Measurements from ENCODE around the gene DRP2. TPM values are rescaled to one million over a fixed set of nuclear protein-coding genes. Genes with fewer than 3 reads are reported as not detected.

DRP2 gene
- total RNA-seq, 1 experiment from 2014 or later: 0.04 TPM

DNA sequence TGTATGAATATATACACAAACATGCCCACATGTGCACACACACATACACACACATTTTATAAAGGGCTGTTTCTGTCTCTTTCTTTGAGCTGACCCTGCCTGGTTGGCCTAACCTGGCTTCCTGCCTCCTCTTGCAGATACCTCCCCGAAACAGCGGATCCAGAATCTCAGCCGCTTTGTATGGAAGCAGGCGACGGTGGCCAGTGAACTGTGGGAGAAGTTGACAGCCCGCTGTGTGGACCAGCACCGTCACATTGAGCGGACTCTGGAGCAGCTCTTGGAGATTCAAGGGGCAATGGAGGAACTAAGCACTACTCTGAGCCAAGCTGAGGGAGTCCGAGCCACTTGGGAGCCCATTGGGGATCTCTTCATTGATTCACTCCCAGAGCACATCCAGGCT, 21.9 kb downstream of the DRP2 start:
- Mint-ChIP-seq H3K9me3 (peaks cover 61 to 69% of the 10 kb centered on the region in 2 experiments), H3K27me3 (ENCODE audit: low read depth) (no peaks in the 10 kb centered on the region; the same call in 1 of the 2 replicates), H3K4me1 (no peaks in the 10 kb centered on the region), H3K4me3 (no peak overlapping the region), H3K27ac (no peak overlapping the region), H3K36me3 (ENCODE audit: insufficient read depth in 1 of 3, low read depth in 3 of 3) (peaks cover 0 to 2% (median 0%) of the 10 kb centered on the region in 3 experiments; a peak in 2 of 7 replicates)
- H4K5ac ChIP-seq (ENCODE audit: insufficient read length, low read depth, low read length): no peak overlapping the region
- TF ChIP-seq, protein P1, sequence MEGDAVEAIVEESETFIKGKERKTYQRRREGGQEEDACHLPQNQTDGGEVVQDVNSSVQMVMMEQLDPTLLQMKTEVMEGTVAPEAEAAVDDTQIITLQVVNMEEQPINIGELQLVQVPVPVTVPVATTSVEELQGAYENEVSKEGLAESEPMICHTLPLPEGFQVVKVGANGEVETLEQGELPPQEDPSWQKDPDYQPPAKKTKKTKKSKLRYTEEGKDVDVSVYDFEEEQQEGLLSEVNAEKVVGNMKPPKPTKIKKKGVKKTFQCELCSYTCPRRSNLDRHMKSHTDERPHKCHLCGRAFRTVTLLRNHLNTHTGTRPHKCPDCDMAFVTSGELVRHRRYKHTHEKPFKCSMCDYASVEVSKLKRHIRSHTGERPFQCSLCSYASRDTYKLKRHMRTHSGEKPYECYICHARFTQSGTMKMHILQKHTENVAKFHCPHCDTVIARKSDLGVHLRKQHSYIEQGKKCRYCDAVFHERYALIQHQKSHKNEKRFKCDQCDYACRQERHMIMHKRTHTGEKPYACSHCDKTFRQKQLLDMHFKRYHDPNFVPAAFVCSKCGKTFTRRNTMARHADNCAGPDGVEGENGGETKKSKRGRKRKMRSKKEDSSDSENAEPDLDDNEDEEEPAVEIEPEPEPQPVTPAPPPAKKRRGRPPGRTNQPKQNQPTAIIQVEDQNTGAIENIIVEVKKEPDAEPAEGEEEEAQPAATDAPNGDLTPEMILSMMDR (conservative IDR thresholded peaks at IDR 0.05): no peak
- H3K23me2 ChIP-seq (ENCODE audit: insufficient read length, low read depth, low read length, poor library complexity, severe bottlenecking): no peaks in the 10 kb centered on the region
- H2BK5ac ChIP-seq (ENCODE audit: insufficient read length, low read length): no peak overlapping the region
- no peak overlapping the region for H3K23ac ChIP-seq (ENCODE audit: insufficient read length, low read depth, low read length)
- no peak overlapping the region for H3K18ac ChIP-seq (ENCODE audit: insufficient read length, low read depth, low read length)
- no peak overlapping the region for H3T11ph ChIP-seq (ENCODE audit: low read length)
- H4K20me1 ChIP-seq (ENCODE audit: control insufficient read depth, insufficient read depth, insufficient read length): no peaks in the 10 kb centered on the region
- H2AFZ ChIP-seq (ENCODE audit: low read length): no peak overlapping the region
- H3K9ac ChIP-seq (ENCODE audit: extremely low read depth, insufficient read length, low read length): no peak overlapping the region
- H4K8ac ChIP-seq (replicated peaks; ENCODE audit: insufficient read length, low read depth, low read length): no peak overlapping the region
- H2BK120ac ChIP-seq (ENCODE audit: low read depth, low read length, poor library complexity, severe bottlenecking): no peak overlapping the region
- no peak overlapping the region for H2BK20ac ChIP-seq (ENCODE audit: low read depth, low read length, poor library complexity, severe bottlenecking)
- H3K79me1 ChIP-seq (ENCODE audit: insufficient read depth, low read depth, low read length, poor library complexity, severe bottlenecking): no peaks in the 10 kb centered on the region
- no peak overlapping the region for H3K56ac ChIP-seq (ENCODE audit: insufficient read length, low read depth, low read length)
- peaks cover 58% of the 10 kb centered on the region for H3K9me3 ChIP-seq (ENCODE audit: control insufficient read depth, low read depth, low read length)
- no peak overlapping the region for H3K14ac ChIP-seq (ENCODE audit: insufficient read depth, low read length)
- no peak overlapping the region for H3K4me2 ChIP-seq (ENCODE audit: insufficient read depth, insufficient read length, low read length)
- WGBS (ENCODE audit: extremely low coverage, insufficient read length, low lambda C conversion rate): no CpG with 5 or more reads among the region's 9 CpGs
- H2BK15ac ChIP-seq (ENCODE audit: low read depth, low read length): no peak overlapping the region
- H3K27me3 ChIP-seq (ENCODE audit: insufficient read depth, low read length): no peaks in the 10 kb centered on the region
- H3K79me2 ChIP-seq (ENCODE audit: insufficient read depth, low read length): no peaks in the 10 kb centered on the region
- H2AK5ac ChIP-seq (ENCODE audit: insufficient read length, low read length): no peak overlapping the region
- no peak overlapping the region for H3K27ac ChIP-seq (ENCODE audit: insufficient read length, low read depth, low read length)
- H2BK12ac ChIP-seq (ENCODE audit: insufficient read length, low read depth, low read length): no peak overlapping the region
- H3K4me1 ChIP-seq (ENCODE audit: insufficient read depth, low read length): no peaks in the 10 kb centered on the region
- no peak overlapping the region for H3K4ac ChIP-seq (ENCODE audit: low read depth, low read length)
- no peak overlapping the region for H4K91ac ChIP-seq (ENCODE audit: insufficient read length, low read depth, low read length)
- DNase-seq: no peak

All from H9 (cell line).